Measurements from ENCODE around the gene PPP2R5D.
"Not testable (repeated sequence)": the region's sequence is repeated elsewhere in the genome, so short reads cannot be mapped to it uniquely, and the experiment has no call there.

Gene PPP2R5D

DNA sequence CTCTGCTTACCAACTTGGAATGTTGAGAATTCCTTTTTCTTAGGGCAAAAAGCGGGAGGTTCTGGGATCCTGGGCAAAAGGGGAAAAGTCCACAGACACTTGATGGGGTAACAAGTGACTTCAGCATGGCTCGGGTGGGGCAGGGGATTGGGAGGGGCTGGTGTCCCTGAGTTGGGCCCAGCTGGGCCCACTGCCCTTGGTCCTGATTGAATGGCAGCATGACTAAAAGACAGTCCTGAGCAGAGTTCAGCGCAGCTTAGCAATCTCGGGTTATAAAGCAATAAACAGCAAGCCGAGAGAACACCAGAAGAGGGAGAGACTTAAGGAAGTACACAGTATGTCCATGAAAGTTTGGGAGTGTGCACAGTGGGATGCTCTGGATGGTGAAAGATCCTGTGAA lies 5.6 kb downstream of the PPP2R5D start:
- no peak overlapping the region for H3K4me3 ChIP-seq (ENCODE audit: low read depth, low read length)
- no peak for DNase-seq (ENCODE audit: low read depth)
- in situ Hi-C loops (cut with HindIII; ENCODE audit: low sequenced_read_pairs) = no loop called here
- TF ChIP-seq CTCF (IDR thresholded peaks at IDR 0.05; ENCODE audit: low read depth, low read length, missing control alignments) = no peak

- no peak for TF ChIP-seq CTCF (IDR thresholded peaks at IDR 0.05; ENCODE audit: low read depth, low read length, missing control alignments)
- no peak for DNase-seq (ENCODE audit: low read depth)
- in situ Hi-C loops (cut with HindIII; ENCODE audit: low sequenced_read_pairs) = no loop called here
- no peak overlapping the region for H3K4me3 ChIP-seq (ENCODE audit: low read depth, low read length)
Measured at GRCh38 chr6:42993445-42993844, 9.1 kb downstream of the PPP2R5D start.

GRCh38 chr6:42996513-42996912 lies 12.1 kb downstream of the PPP2R5D start:
- no peak for DNase-seq (ENCODE audit: low read depth)
- no peak for TF ChIP-seq CTCF (IDR thresholded peaks at IDR 0.05; ENCODE audit: low read depth, low read length, missing control alignments)
- no peak overlapping the region for H3K4me3 ChIP-seq (ENCODE audit: low read depth, low read length)
- in situ Hi-C loops (cut with HindIII; ENCODE audit: low sequenced_read_pairs) = no loop called here

- DNase-seq (ENCODE audit: low read depth); H3K4me3 ChIP-seq (ENCODE audit: low read depth, low read length); in situ Hi-C loops (cut with HindIII; ENCODE audit: low sequenced_read_pairs): not testable (repeated sequence)
Measured at GRCh38 chr6:42998205-42998604, 13.8 kb downstream of the PPP2R5D start.

- no peak overlapping the region for H3K4me3 ChIP-seq (ENCODE audit: low read depth, low read length)
- TF ChIP-seq CTCF (IDR thresholded peaks at IDR 0.05; ENCODE audit: low read depth, low read length, missing control alignments) = no peak
- in situ Hi-C loops (cut with HindIII; ENCODE audit: low sequenced_read_pairs) = no loop called here
- DNase-seq (ENCODE audit: low read depth) = no peak
Measured at GRCh38 chr6:43001843-43002242, 17.5 kb downstream of the PPP2R5D start.

DNA sequence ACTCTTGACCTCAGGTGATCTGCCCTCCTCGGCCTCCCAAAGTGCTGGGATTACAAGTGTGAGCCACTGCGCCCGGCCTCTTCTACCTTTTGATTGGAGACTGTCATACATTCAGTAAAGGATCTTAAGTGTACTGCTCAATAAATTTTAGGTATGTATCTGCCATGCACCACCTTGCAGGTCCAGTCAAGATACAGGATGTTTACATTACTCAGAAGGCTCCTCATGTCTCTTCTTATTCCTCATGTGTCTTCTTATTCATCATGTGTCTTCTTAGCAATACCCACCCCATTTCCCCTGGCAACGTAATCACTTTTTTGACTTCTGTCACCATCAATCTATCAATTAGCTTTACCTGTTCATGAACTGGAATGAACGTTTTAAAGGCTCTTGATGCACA lies 21.5 kb downstream of the PPP2R5D start:
- in situ Hi-C loops (cut with HindIII; ENCODE audit: low sequenced_read_pairs) = no loop called here
- H3K4me3 ChIP-seq (ENCODE audit: low read depth, low read length) = no peak overlapping the region
- DNase-seq (ENCODE audit: low read depth) = no peak
- no peak for TF ChIP-seq CTCF (IDR thresholded peaks at IDR 0.05; ENCODE audit: low read depth, low read length, missing control alignments)

DNA sequence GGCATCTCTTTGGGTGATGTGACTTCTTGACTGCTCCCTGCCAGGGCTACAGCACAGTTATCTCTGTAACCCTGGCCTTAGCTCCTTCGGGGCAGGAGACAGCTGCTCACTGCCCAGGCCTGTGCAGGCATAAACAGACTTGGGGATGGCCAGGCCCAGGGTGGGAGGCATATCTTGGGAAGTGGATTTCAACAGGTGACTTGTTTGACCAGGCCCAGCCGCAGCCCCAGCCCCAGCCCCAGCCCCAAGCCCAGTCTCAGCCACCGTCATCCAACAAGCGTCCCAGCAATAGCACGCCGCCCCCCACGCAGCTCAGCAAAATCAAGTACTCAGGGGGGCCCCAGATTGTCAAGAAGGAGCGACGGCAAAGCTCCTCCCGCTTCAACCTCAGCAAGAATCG lies 21.9 kb downstream of the PPP2R5D start:
- TF ChIP-seq CTCF (IDR thresholded peaks at IDR 0.05; ENCODE audit: low read depth, low read length, missing control alignments) = no peak
- DNase-seq (ENCODE audit: low read depth) = no peak
- H3K4me3 ChIP-seq (ENCODE audit: low read depth, low read length) = no peak overlapping the region
- in situ Hi-C loops (cut with HindIII; ENCODE audit: low sequenced_read_pairs) = no loop called here
